T-helper 17 cell (primary cell): Measurements from ENCODE around the gene MUC20. TPM values are rescaled to one million over a fixed set of nuclear protein-coding genes. Genes with fewer than 3 reads are reported as not detected.
A peak's percentile ranks its signal among the peaks of the same experiment; 100 is the strongest.
"Not testable (repeated sequence)": the region's sequence is repeated elsewhere in the genome, so short reads cannot be mapped to it uniquely, and the experiment has no call there.

Experiments used
- ATAC-seq: fragments of 150-1000 bp; cut with Tn5 transposase; 2 replicates; pipeline ENCODE4 v1.10.0; 2021; ENCODE audit warnings: mild to moderate bottlenecking, moderate library complexity
- DNase-seq, 3 donors: peaks; one replicate each; pipeline versions ENCODE4 v3.0.0 to v3.0.0-alpha.2; 2020 to 2021
- H3K9me3 ChIP-seq: one replicate; pipeline ENCODE4 v1.7.0; 2013; ENCODE audit warnings: low read length, mild to moderate bottlenecking; ENCODE audit not compliant: control insufficient read depth, poor library complexity, severe bottlenecking
- H3K27ac Mint-ChIP-seq: one replicate; pipeline ENCODE4 v1.8.0; 2022; ENCODE audit warnings: mild to moderate bottlenecking, moderate library complexity, mixed read lengths
- H3K27me3 Mint-ChIP-seq: one replicate; pipeline ENCODE4 v1.8.0; 2022; ENCODE audit warnings: mixed read lengths
- H3K36me3 Mint-ChIP-seq: one replicate; pipeline ENCODE4 v1.8.0; 2022; ENCODE audit warnings: low read depth, mixed read lengths
- H3K4me1 Mint-ChIP-seq: one replicate; pipeline ENCODE4 v1.8.0; 2022; ENCODE audit warnings: mild to moderate bottlenecking, mixed read lengths
- H3K4me3 Mint-ChIP-seq: one replicate; pipeline ENCODE4 v1.8.0; 2022; ENCODE audit warnings: mild to moderate bottlenecking, moderate library complexity, mixed read lengths
- total RNA-seq, 4 donors: library from RNA in 2 of 4; stranded (reverse) in 2 of 4; gene quantifications; one replicate each; pipeline ENCODE4 v1.2.3 and lab custom pipeline; 2022 to 2026

MUC20 gene
- total RNA-seq, 2 donors from 2014 or later = 6.4 to 13.2 TPM

GRCh38 chr3:195771646-195772300 lies 51.0 kb downstream of the MUC20 start:
- no peak overlapping the region for H3K27ac Mint-ChIP-seq
- ATAC-seq (no peak), DNase-seq (no peak)
- no peak overlapping the region for H3K4me3 Mint-ChIP-seq
- H3K4me1 Mint-ChIP-seq = peaks cover 2% of the 10 kb centered on the region
- no peaks in the 10 kb centered on the region for H3K27me3 Mint-ChIP-seq
- no peaks in the 10 kb centered on the region for H3K36me3 Mint-ChIP-seq
- H3K9me3 ChIP-seq = no peaks in the 10 kb centered on the region

DNA sequence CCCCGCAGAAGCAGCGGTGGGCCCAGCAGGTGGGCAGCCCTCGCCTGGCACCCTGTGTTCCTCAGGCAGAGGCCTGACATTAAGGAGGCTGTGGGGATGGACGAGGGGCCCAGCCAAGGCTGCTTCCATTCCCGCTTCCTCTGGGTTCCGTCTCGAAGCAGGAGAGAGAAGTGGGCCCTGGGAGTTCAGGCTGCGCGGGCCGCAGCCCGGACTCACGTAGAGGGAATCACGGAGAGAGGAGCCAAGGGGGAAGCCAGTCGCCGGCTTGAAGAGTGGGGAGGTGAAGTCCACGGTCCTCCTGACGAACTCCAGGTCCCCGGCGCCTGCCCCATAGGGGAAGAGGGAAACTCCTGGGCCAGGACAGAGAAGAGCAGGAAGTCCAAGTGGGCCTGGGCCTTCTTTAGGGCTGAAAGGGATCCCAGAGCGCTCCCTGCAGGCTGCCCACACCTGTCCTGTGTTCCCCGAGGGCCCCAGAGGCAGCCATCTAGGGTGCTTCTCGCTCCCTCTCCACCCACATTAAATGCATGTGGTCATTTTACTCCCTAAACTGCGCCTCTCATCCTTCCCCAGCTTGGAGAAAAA lies 53.3 kb downstream of the MUC20 start:
- Mint-ChIP-seq H3K27ac (no peak overlapping the region), H3K36me3 (no peaks in the 10 kb centered on the region), H3K27me3 (no peaks in the 10 kb centered on the region), H3K4me3 (no peak overlapping the region), H3K4me1 (peaks cover 2% of the 10 kb centered on the region)
- no peaks in the 10 kb centered on the region for H3K9me3 ChIP-seq
- ATAC-seq = no peak
- DNase-seq = no peak

DNA sequence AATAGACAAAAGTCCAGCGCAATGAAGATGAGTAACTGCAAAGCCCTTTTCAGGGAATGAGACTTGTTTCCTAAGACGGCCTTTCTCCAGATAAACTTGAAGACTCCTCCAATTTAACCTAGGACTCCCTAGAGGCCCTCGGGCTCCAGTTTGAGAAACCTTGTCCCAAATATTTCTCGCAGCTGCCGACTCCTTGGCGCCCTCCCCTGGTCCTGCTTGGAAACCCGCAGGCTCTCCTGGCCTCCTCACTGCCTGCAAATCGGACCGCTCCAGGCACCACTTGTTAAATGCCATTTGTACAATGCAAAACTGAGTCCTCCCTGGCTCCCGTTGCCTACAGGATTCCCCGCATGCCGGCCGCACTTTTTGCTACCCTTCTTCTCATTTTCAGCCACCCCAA lies 54.1 kb downstream of the MUC20 start:
- H3K27ac Mint-ChIP-seq = no peak overlapping the region
- no peaks in the 10 kb centered on the region for H3K9me3 ChIP-seq
- H3K36me3 Mint-ChIP-seq = no peaks in the 10 kb centered on the region
- H3K27me3 Mint-ChIP-seq = no peaks in the 10 kb centered on the region
- peaks cover 2% of the 10 kb centered on the region for H3K4me1 Mint-ChIP-seq
- no peak overlapping the region for H3K4me3 Mint-ChIP-seq
- no peak for DNase-seq
- no peak for ATAC-seq

- ATAC-seq = no peak
- H3K4me3 Mint-ChIP-seq = no peak overlapping the region
- H3K27ac Mint-ChIP-seq = peak overlapping the region; percentile 4
Measured at GRCh38 chr3:195777975-195778374, 57.2 kb downstream of the MUC20 start.

DNA sequence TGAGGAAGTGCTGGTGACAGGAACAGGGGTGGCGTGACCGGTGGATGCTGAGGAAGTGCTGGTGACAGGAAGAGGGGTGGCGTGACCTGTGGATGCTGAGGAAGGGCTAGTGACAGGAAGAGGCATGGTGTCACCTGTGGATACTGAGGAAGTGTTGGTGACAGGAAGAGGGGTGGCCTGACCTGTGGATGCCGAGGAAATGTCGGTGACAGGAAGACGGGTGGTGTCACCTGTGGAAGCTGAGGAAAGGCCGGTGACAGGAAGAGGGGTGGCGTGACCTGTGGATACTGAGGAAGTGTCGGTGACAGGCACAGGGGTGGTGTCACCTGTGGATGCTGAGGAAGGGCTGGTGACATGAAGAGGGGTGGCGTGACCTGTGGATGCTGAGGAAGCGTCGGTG lies 60.5 kb downstream of the MUC20 start:
- not testable (repeated sequence) for H3K9me3 ChIP-seq, H3K36me3 Mint-ChIP-seq, H3K4me1 Mint-ChIP-seq, ATAC-seq, DNase-seq, H3K27ac Mint-ChIP-seq, H3K27me3 Mint-ChIP-seq
- peak overlapping the region; percentile 2 for H3K4me3 Mint-ChIP-seq

More at GRCh38 chr3:195777975-195778374, 57.2 kb downstream of the MUC20 start:
- peaks cover 3% of the 10 kb centered on the region for H3K4me1 Mint-ChIP-seq
- H3K27me3 Mint-ChIP-seq = no peaks in the 10 kb centered on the region
- H3K9me3 ChIP-seq = no peaks in the 10 kb centered on the region
- no peaks in the 10 kb centered on the region for H3K36me3 Mint-ChIP-seq
- DNase-seq = no peak

Other genes with a start within 250 kb of the MUC20 start
- 100 to 1,000 TPM; 135 to 141 TPM for gene PPP1R2, start 177.7 kb upstream of the MUC20 start, total RNA-seq
- gene APOD, start 137.0 kb upstream of the MUC20 start, total RNA-seq = not detected
- not detected for gene MUC4, start 91.0 kb downstream of the MUC20 start, total RNA-seq
- 100 to 1,000 TPM; 123 to 125 TPM for gene TNK2, start 187.6 kb downstream of the MUC20 start, total RNA-seq